ENCODE results near the gene KLF6.

KLF6 gene

DNA sequence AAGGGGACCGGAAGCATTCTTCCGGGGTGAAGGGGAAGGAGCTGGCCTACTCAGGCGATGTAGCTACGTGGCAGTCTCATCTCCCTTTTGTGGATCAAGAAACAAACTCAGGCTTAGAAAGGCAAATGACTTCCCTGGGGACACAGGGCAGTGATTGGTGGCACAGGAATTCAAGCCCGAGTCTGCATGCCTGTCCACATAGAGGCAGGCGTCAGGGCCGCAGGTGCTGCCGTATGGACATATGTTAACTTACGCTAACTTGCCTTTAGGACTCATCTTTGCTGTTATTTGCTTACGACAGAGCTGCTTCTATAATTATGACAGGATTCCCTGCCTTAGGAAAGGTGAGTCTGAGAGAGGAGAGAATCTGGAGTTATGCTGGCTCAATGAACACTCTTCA, 42.3 kb upstream of the KLF6 start:
- Histone ChIP-seq H3K27ac (ENCODE audit: low read length) (no peak overlapping the region), H3K9ac (ENCODE audit: low read length in 2 of 2) (no peak overlapping the region), H3K4me1 (ENCODE audit: control insufficient read depth, insufficient read depth, low read length) (peaks cover 15% of the 10 kb centered on the region), H3K9me3 (ENCODE audit: control insufficient read depth in 2 of 2, low read length in 2 of 2) (no peaks in the 10 kb centered on the region), H3K36me3 (ENCODE audit: control insufficient read depth in 2 of 2, insufficient read depth in 2 of 2, low read length in 2 of 2) (no peaks in the 10 kb centered on the region), H3K4me3 (ENCODE audit: low read length in 2 of 2) (no peak overlapping the region), H3K27me3 (ENCODE audit: control insufficient read depth in 1 of 2, insufficient read depth in 2 of 2, low read length in 2 of 2) (no peaks in the 10 kb centered on the region)

DNA sequence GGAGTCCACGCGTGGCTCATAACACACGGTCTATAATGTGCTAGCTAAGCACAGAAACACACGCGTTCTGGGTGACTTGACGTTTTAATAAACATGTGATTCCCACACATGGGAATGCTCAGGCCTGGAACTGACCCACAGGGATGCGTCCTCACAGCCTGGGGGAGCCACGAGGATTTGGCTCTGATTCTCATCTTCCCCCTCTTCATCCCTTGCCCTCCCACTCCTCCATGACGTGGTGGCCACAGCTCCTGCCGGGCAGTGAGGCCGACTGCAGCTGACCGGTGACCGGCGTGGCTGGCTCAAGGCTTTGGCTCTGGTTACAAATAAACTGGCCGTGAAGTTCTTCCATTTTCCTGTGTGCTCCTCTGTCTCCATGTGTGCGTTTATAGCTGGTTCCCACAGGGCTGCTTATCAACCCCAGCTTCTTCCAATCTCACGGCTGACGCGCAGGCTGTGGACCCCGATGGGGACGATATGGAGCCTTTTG, 40.9 kb upstream of the KLF6 start:
- H3K27me3 ChIP-seq (ENCODE audit: control insufficient read depth in 1 of 2, insufficient read depth in 2 of 2, low read length in 2 of 2), result no peaks in the 10 kb centered on the region
- no peaks in the 10 kb centered on the region for H3K9me3 ChIP-seq (ENCODE audit: control insufficient read depth in 2 of 2, low read length in 2 of 2)
- no peak overlapping the region for H3K27ac ChIP-seq (ENCODE audit: low read length)
- H3K4me1 ChIP-seq (ENCODE audit: control insufficient read depth, insufficient read depth, low read length), result peaks cover 15% of the 10 kb centered on the region
- no peak overlapping the region for H3K4me3 ChIP-seq (ENCODE audit: low read length in 2 of 2)
- H3K9ac ChIP-seq (ENCODE audit: low read length in 2 of 2), result no peak overlapping the region
- H3K36me3 ChIP-seq (ENCODE audit: control insufficient read depth in 2 of 2, insufficient read depth in 2 of 2, low read length in 2 of 2), result no peaks in the 10 kb centered on the region

GRCh38 chr10:3825244-3825643, 40.2 kb upstream of the KLF6 start:
- Histone ChIP-seq H3K4me3 (ENCODE audit: low read length in 2 of 2) (no peak overlapping the region), H3K27me3 (ENCODE audit: control insufficient read depth in 1 of 2, insufficient read depth in 2 of 2, low read length in 2 of 2) (no peaks in the 10 kb centered on the region), H3K9me3 (ENCODE audit: control insufficient read depth in 2 of 2, low read length in 2 of 2) (no peaks in the 10 kb centered on the region), H3K36me3 (ENCODE audit: control insufficient read depth in 2 of 2, insufficient read depth in 2 of 2, low read length in 2 of 2) (no peaks in the 10 kb centered on the region), H3K4me1 (ENCODE audit: control insufficient read depth, insufficient read depth, low read length) (peaks cover 11% of the 10 kb centered on the region), H3K9ac (ENCODE audit: low read length in 2 of 2) (no peak overlapping the region), H3K27ac (ENCODE audit: low read length) (no peak overlapping the region)

DNA sequence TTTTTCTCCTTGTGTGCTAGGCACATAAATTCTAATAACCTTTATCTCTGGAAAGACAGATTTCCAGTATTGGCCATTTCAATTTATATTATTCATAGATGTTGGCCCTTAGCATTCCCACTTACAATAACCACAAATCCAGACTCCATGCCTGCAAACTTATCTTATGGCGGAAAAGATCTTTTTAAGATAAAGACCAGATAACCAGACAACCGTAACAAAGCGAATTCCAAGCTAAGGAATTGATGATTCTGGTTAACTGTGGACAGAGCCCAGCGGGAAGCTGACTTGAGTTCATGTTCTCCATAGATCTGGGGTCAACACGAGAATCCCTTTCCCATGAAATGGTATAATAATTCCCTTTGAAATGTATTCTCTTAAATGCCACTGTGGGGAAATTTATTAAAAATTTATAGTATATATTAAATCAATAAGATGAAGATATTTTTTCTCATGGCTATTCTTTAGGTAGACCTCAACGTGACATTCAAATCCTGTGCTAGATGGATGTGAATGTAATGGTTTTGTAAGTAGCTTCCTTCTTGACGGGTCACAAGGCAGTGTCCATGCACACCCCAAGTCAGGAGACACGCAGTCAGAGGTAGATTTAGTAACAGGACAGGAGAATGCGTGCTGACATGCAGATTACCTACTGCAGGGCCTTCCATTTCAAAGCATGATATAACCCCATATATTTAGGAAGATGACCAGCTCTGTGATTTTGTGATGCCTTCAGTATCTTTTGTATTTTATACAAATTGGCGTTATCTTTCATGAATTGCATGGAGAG, 37.7 kb upstream of the KLF6 start:
- H3K27ac ChIP-seq (ENCODE audit: low read length), result no peak overlapping the region
- H3K4me1 ChIP-seq (ENCODE audit: control insufficient read depth, insufficient read depth, low read length), result no peaks in the 10 kb centered on the region
- no peaks in the 10 kb centered on the region for H3K9me3 ChIP-seq (ENCODE audit: control insufficient read depth in 2 of 2, low read length in 2 of 2)
- no peaks in the 10 kb centered on the region for H3K27me3 ChIP-seq (ENCODE audit: control insufficient read depth in 1 of 2, insufficient read depth in 2 of 2, low read length in 2 of 2)
- no peaks in the 10 kb centered on the region for H3K36me3 ChIP-seq (ENCODE audit: control insufficient read depth in 2 of 2, insufficient read depth in 2 of 2, low read length in 2 of 2)
- H3K9ac ChIP-seq (ENCODE audit: low read length in 2 of 2), result no peak overlapping the region
- no peak overlapping the region for H3K4me3 ChIP-seq (ENCODE audit: low read length in 2 of 2)

DNA sequence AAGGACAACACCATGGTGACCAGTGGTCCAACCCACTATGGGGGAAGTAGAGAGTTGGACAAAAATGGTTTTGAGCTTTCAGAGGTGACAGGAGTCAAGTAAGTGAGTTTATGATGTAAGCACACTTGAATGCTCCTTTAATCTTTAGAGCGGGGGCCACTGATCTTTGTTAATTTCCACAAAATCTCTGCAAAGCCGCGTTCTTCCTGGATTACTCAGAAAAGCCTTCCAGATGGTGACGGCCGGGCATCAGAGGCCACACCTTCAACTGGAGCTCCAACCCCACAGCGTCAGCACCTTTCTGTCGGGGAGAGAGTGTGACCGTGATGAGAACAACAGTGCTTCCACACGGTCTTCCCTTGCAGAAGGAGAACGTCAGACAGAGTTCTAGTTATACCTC, 35.2 kb upstream of the KLF6 start:
- H3K27me3 ChIP-seq (ENCODE audit: control insufficient read depth in 1 of 2, insufficient read depth in 2 of 2, low read length in 2 of 2), result no peaks in the 10 kb centered on the region
- H3K9me3 ChIP-seq (ENCODE audit: control insufficient read depth in 2 of 2, low read length in 2 of 2), result no peaks in the 10 kb centered on the region
- H3K27ac ChIP-seq (ENCODE audit: low read length), result no peak overlapping the region
- no peaks in the 10 kb centered on the region for H3K4me1 ChIP-seq (ENCODE audit: control insufficient read depth, insufficient read depth, low read length)
- H3K9ac ChIP-seq (ENCODE audit: low read length in 2 of 2), result no peak overlapping the region
- no peak overlapping the region for H3K4me3 ChIP-seq (ENCODE audit: low read length in 2 of 2)
- H3K36me3 ChIP-seq (ENCODE audit: control insufficient read depth in 2 of 2, insufficient read depth in 2 of 2, low read length in 2 of 2), result no peaks in the 10 kb centered on the region

DNA sequence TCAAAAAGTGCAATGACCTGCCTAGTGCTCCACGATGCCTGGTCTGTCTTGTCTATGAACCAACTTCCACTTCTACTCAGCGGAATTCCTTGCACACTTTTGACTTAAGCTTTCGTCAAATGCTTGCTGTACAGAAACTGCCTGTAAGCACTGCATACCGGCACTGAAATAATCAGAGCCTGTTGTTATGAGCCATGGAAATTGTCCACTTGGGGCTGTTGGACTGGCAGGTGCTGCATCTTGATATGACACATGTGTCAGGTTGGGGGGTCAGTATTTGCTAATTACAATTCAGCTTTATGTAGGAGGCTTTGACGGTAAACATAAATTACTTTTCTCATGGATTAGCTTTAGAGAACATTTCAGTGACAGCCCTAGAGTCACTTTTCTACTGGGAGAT, 32.0 kb upstream of the KLF6 start:
- H3K9ac ChIP-seq (ENCODE audit: low read length in 2 of 2), result no peak overlapping the region
- no peaks in the 10 kb centered on the region for H3K9me3 ChIP-seq (ENCODE audit: control insufficient read depth in 2 of 2, low read length in 2 of 2)
- H3K4me3 ChIP-seq (ENCODE audit: low read length in 2 of 2), result no peak overlapping the region
- H3K27me3 ChIP-seq (ENCODE audit: control insufficient read depth in 1 of 2, insufficient read depth in 2 of 2, low read length in 2 of 2), result no peaks in the 10 kb centered on the region
- H3K4me1 ChIP-seq (ENCODE audit: control insufficient read depth, insufficient read depth, low read length), result peaks cover 2% of the 10 kb centered on the region
- H3K36me3 ChIP-seq (ENCODE audit: control insufficient read depth in 2 of 2, insufficient read depth in 2 of 2, low read length in 2 of 2), result no peaks in the 10 kb centered on the region
- no peak overlapping the region for H3K27ac ChIP-seq (ENCODE audit: low read length)

DNA sequence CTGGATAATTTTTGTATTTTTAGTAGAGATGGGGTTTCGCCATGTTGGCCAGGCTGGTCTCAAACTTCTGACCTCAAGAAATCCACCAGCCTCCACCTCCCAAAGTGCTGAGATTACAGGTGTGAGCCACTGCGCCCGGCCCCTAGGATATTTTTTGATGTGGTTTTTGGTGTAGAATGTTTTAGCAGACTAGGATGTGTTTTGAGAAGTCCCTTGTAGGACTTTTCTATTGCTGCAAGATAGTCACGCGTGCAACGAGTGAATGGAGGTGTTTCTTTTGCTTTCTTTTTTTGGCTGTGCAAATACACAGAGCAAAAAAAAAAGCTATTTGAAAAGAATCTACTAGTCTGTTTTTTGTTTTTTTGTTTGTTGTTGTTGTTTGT, 29.8 kb upstream of the KLF6 start:
- H3K27ac ChIP-seq (ENCODE audit: low read length), result no peak overlapping the region
- H3K9me3 ChIP-seq (ENCODE audit: control insufficient read depth in 2 of 2, low read length in 2 of 2), result no peaks in the 10 kb centered on the region
- H3K4me1 ChIP-seq (ENCODE audit: control insufficient read depth, insufficient read depth, low read length), result peaks cover 17% of the 10 kb centered on the region
- no peak overlapping the region for H3K9ac ChIP-seq (ENCODE audit: low read length in 2 of 2)
- no peak overlapping the region for H3K4me3 ChIP-seq (ENCODE audit: low read length in 2 of 2)
- H3K36me3 ChIP-seq (ENCODE audit: control insufficient read depth in 2 of 2, insufficient read depth in 2 of 2, low read length in 2 of 2), result no peaks in the 10 kb centered on the region
- H3K27me3 ChIP-seq (ENCODE audit: control insufficient read depth in 1 of 2, insufficient read depth in 2 of 2, low read length in 2 of 2), result no peaks in the 10 kb centered on the region

GRCh38 chr10:3813986-3814837, 29.2 kb upstream of the KLF6 start:
- no peaks in the 10 kb centered on the region for H3K27me3 ChIP-seq (ENCODE audit: control insufficient read depth in 1 of 2, insufficient read depth in 2 of 2, low read length in 2 of 2)
- H3K4me1 ChIP-seq (ENCODE audit: control insufficient read depth, insufficient read depth, low read length), result peaks cover 18% of the 10 kb centered on the region
- H3K27ac ChIP-seq (ENCODE audit: low read length), result no peak overlapping the region

DNA sequence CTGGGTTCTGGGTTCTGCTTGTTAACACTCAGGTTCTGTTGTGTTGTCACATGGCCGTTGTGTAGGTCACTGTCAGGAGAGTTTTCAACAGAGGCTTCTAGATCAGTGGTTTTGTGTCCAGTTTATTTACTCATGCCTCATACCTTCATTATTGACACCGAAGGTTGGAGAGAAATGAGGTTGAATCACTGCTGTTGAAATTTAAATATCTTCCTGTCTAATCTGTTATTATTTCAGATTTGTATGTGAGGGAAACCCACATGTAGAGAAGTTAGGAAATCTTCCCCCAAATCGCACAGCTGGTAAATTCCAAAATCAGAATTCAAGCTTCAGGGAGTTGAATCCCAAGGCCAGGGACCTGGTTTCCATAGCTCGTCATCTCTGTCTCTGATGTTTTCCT, 28.3 kb upstream of the KLF6 start:
- Histone ChIP-seq H3K27me3 (ENCODE audit: control insufficient read depth in 1 of 2, insufficient read depth in 2 of 2, low read length in 2 of 2) (no peaks in the 10 kb centered on the region), H3K36me3 (ENCODE audit: control insufficient read depth in 2 of 2, insufficient read depth in 2 of 2, low read length in 2 of 2) (no peaks in the 10 kb centered on the region), H3K4me3 (ENCODE audit: low read length in 2 of 2) (no peak overlapping the region), H3K27ac (ENCODE audit: low read length) (no peak overlapping the region), H3K9me3 (ENCODE audit: control insufficient read depth in 2 of 2, low read length in 2 of 2) (no peaks in the 10 kb centered on the region), H3K4me1 (ENCODE audit: control insufficient read depth, insufficient read depth, low read length) (peaks cover 18% of the 10 kb centered on the region), H3K9ac (ENCODE audit: low read length in 2 of 2) (no peak overlapping the region)

More at GRCh38 chr10:3813986-3814837, 29.2 kb upstream of the KLF6 start:
- no peak overlapping the region for H3K4me3 ChIP-seq (ENCODE audit: low read length in 2 of 2)
- no peaks in the 10 kb centered on the region for H3K9me3 ChIP-seq (ENCODE audit: control insufficient read depth in 2 of 2, low read length in 2 of 2)
- H3K36me3 ChIP-seq (ENCODE audit: control insufficient read depth in 2 of 2, insufficient read depth in 2 of 2, low read length in 2 of 2), result no peaks in the 10 kb centered on the region
- H3K9ac ChIP-seq (ENCODE audit: low read length in 2 of 2), result no peak overlapping the region

DNA sequence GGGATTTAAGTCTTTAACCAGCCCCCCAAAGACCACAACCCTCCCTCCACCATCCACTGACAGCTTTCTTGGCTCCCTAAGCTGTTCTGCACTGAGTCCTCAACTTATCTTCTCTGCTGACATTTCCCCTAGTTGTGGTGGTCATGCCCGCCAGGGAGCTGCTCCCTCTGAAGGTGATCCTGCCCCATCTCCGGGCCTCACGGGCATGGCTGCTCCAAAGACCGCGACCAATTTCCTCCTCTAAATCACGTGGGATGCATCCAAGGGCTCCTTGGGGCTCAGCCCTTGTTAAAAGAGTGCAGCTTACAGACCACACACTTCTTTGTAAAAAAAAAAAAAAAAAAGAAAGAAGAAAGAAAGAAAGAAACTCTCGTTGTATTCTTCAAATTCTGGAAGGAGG, 27.1 kb upstream of the KLF6 start:
- Histone ChIP-seq H3K4me3 (ENCODE audit: low read length in 2 of 2) (no peak overlapping the region), H3K9me3 (ENCODE audit: control insufficient read depth in 2 of 2, low read length in 2 of 2) (no peaks in the 10 kb centered on the region), H3K9ac (ENCODE audit: low read length in 2 of 2) (peak overlapping the region in 1 of 2 donors; percentile 35), H3K27me3 (ENCODE audit: control insufficient read depth in 1 of 2, insufficient read depth in 2 of 2, low read length in 2 of 2) (no peaks in the 10 kb centered on the region), H3K36me3 (ENCODE audit: control insufficient read depth in 2 of 2, insufficient read depth in 2 of 2, low read length in 2 of 2) (no peaks in the 10 kb centered on the region), H3K27ac (ENCODE audit: low read length) (peak overlapping the region; percentile 60), H3K4me1 (ENCODE audit: control insufficient read depth, insufficient read depth, low read length) (peaks cover 28% of the 10 kb centered on the region)
